Panc1 (cell line): ENCODE results near the gene ENOX1. TPM values are rescaled to one million over a fixed set of nuclear protein-coding genes. Genes with fewer than 3 reads are reported as not detected.

Experiments
- ATAC-seq: fragments of 200-7000 bp; cut with Tn5 transposase; 2 replicates; pipeline ENCODE4 v1.9.1; 2020; ENCODE audit warnings: mild to moderate bottlenecking, moderate library complexity
- BruUV-seq: library from RNA; stranded (reverse); fragments of 400-500 nt; replicated peaks from 2 replicates; lab custom pipeline; 2021; lab: Mats Ljungman, UMichigan
- CTCF ChIA-PET: fragments of 300-600 bp; sonication (Branson Sonifier 250); formaldehyde crosslinking; loops from one replicate; lab custom pipeline; 2022; ENCODE audit warnings: antibody characterized with exemption; lab: Charles Lee
- POLR2A ChIA-PET: fragments of 300-600 bp; sonication (Branson Sonifier 250); formaldehyde crosslinking; loops from one replicate; lab custom pipeline; 2022; ENCODE audit warnings: antibody characterized with exemption; lab: Charles Lee
- DNase-seq: peaks from one replicate; pipeline ENCODE4 v3.0.0-alpha.2; 2010; ENCODE audit warnings: low read depth, low spot score
- H3K27ac ChIP-seq: 2 replicates; pipeline ENCODE4 v1.5.1; 2011; ENCODE audit warnings: mild to moderate bottlenecking, low read length, inconsistent platforms
- H3K27me3 ChIP-seq: fragments of 200-500 bp; sonication (Bioruptor generic); 2 replicates; pipeline ENCODE4 v1.6.0; 2014; ENCODE audit warnings: low read length, inconsistent platforms; ENCODE audit not compliant: control insufficient read depth, insufficient read depth
- H3K36me3 ChIP-seq: fragments of 200-500 bp; sonication (Bioruptor generic); 2 replicates; pipeline ENCODE4 v1.5.1; 2014; ENCODE audit warnings: inconsistent platforms, mild to moderate bottlenecking, low read length, moderate library complexity; ENCODE audit not compliant: control insufficient read depth, insufficient read depth
- H3K4me1 ChIP-seq: 2 replicates; pipeline ENCODE4 v1.5.1; 2011; ENCODE audit warnings: inconsistent platforms, mild to moderate bottlenecking, low read length, moderate library complexity; ENCODE audit not compliant: control insufficient read depth, insufficient read depth
- H3K4me3 ChIP-seq, 2 experiments: 2 replicates each; pipeline ENCODE4 v1.5.1; 2011 to 2012; ENCODE audit warnings: low read depth in 2 of 2, low read length in 2 of 2, mild to moderate bottlenecking in 2 of 2, inconsistent platforms in 1 of 2, moderate library complexity in 1 of 2
- H3K9me3 ChIP-seq: fragments of 200-500 bp; sonication (Bioruptor generic); 2 replicates; pipeline ENCODE4 v1.5.1; 2014; ENCODE audit warnings: low read depth, mild to moderate bottlenecking, inconsistent platforms, low read length, moderate library complexity; ENCODE audit not compliant: control insufficient read depth, insufficient read depth
- CTCF ChIP-seq: fragments of 450-650 bp; IDR thresholded peaks from 2 replicates; pipeline ENCODE4 v1.5.1; 2017; ENCODE audit warnings: mild to moderate bottlenecking
- POLR2AphosphoS5 ChIP-seq: IDR thresholded peaks from 2 replicates; pipeline ENCODE4 v1.6.1; 2012; ENCODE audit warnings: mild to moderate bottlenecking, low read depth, low read length, moderate library complexity
- REST ChIP-seq, 2 experiments: IDR thresholded peaks; 2 replicates each; pipeline ENCODE4 v1.6.1; 2011 to 2012; ENCODE audit warnings: low read depth in 2 of 2, control low read depth in 1 of 2, low read length in 1 of 2, mild to moderate bottlenecking in 1 of 2, moderate library complexity in 1 of 2; ENCODE audit not compliant: insufficient read depth in 1 of 2
- SIN3A ChIP-seq: IDR thresholded peaks from 2 replicates; pipeline ENCODE4 v1.6.1; 2012; ENCODE audit warnings: low read depth, mild to moderate bottlenecking, low read length, moderate library complexity, borderline replicate concordance; ENCODE audit not compliant: insufficient read depth
- TCF7L2 ChIP-seq: IDR thresholded peaks from 2 replicates; pipeline ENCODE4 v1.6.1; 2011; ENCODE audit warnings: mild to moderate bottlenecking, low read depth, low read length, inconsistent platforms
- in situ Hi-C: cut with HindIII; loops from 2 replicates; pipeline ENCODE4 v1.10.0; 2016; ENCODE audit warnings: low sequenced_read_pairs, low pct_unique_long_range_greater_than_20kb
- intact Hi-C: fragments of 100-400 bp; cut with micrococcal nuclease; formaldehyde crosslinking; loops from one replicate; pipeline ENCODE4 v1.10.0; 2022; ENCODE audit not compliant: unreplicated experiment
- total RNA-seq: library from RNA; stranded (reverse); gene quantifications from one replicate; pipeline ENCODE4 v1.2.1, GENCODE V29; 2021; ENCODE audit not compliant: unreplicated experiment

The ENOX1 gene
- total RNA-seq, 1 experiment from 2014 or later = 0.23 TPM

- H3K4me3 ChIP-seq = no peak overlapping the region
- ATAC-seq (no peak), DNase-seq (no peak)
- H3K36me3 ChIP-seq = no peaks in the 10 kb centered on the region
- no peaks in the 10 kb centered on the region; the same call in 1 of the 2 replicates for H3K4me1 ChIP-seq
- no peaks in the 10 kb centered on the region for H3K27me3 ChIP-seq
- POLR2A ChIA-PET = no interaction called here
- no TSS peak for BruUV-seq
- CTCF ChIA-PET = no interaction called here
- intact Hi-C loops = no loop called here
- in situ Hi-C loops = no loop called here
- no peaks in the 10 kb centered on the region for H3K9me3 ChIP-seq
- H3K27ac ChIP-seq = no peak overlapping the region
- no peak for TF ChIP-seq CTCF
- TF ChIP-seq TCF7L2 = no peak
- no peak for TF ChIP-seq SIN3A
- TF ChIP-seq POLR2AphosphoS5 = no peak
- TF ChIP-seq REST (IDR thresholded peaks at IDR 0.05; ENCODE audit: insufficient read depth in 1 of 2, low read depth in 2 of 2, low read length in 1 of 2) = no peak
Measured at GRCh38 chr13:43279696-43280095, 507.1 kb downstream of the ENOX1 start.

GRCh38 chr13:43278127-43278526 is 508.6 kb downstream of the ENOX1 start:
- H3K27me3 ChIP-seq = no peaks in the 10 kb centered on the region
- DNase-seq (no peak), ATAC-seq (no peak)
- in situ Hi-C loops (no loop called here), intact Hi-C loops (no loop called here)
- ChIA-PET CTCF (no interaction called here), POLR2A (interaction anchor here (0.6 kb wide), 1 partner anchor 504 kb away, joined by 3 read pairs; no protein-coding TSS in a partner anchor)
- no TSS peak for BruUV-seq
- no peak for TF ChIP-seq CTCF
- no peak for TF ChIP-seq REST (IDR thresholded peaks at IDR 0.05; ENCODE audit: insufficient read depth in 1 of 2, low read depth in 2 of 2, low read length in 1 of 2)
- TF ChIP-seq POLR2AphosphoS5 = no peak
- no peak for TF ChIP-seq TCF7L2
- no peak for TF ChIP-seq SIN3A
- no peak overlapping the region for H3K27ac ChIP-seq
- no peaks in the 10 kb centered on the region for H3K4me1 ChIP-seq
- no peaks in the 10 kb centered on the region for H3K36me3 ChIP-seq
- no peaks in the 10 kb centered on the region for H3K9me3 ChIP-seq
- H3K4me3 ChIP-seq = no peak overlapping the region
